ENCODE results near the gene ZBTB17.

ZBTB17 gene

GRCh38 chr1:15953791-15954241, 22.1 kb downstream of the ZBTB17 start:
- no peak for TF ChIP-seq CTCF (IDR thresholded peaks at IDR 0.05; ENCODE audit: low read depth, low read length)
- DNase-seq (ENCODE audit: extremely low read depth, low read depth) = no peak

- no peak for TF ChIP-seq CTCF (IDR thresholded peaks at IDR 0.05; ENCODE audit: low read depth, low read length)
- DNase-seq (ENCODE audit: extremely low read depth, low read depth) = no peak
Measured at GRCh38 chr1:15953294-15953771, 22.6 kb downstream of the ZBTB17 start.

- TF ChIP-seq CTCF (IDR thresholded peaks at IDR 0.05; ENCODE audit: low read depth, low read length) = no peak
- no peak for DNase-seq (ENCODE audit: extremely low read depth, low read depth)
Measured at GRCh38 chr1:15952317-15953258, 23.3 kb downstream of the ZBTB17 start.

- DNase-seq (ENCODE audit: extremely low read depth, low read depth) = no peak
- no peak for TF ChIP-seq CTCF (IDR thresholded peaks at IDR 0.05; ENCODE audit: low read depth, low read length)
Measured at GRCh38 chr1:15951341-15952153, 24.4 kb downstream of the ZBTB17 start.

- no peak for TF ChIP-seq CTCF (IDR thresholded peaks at IDR 0.05; ENCODE audit: low read depth, low read length)
- DNase-seq (ENCODE audit: extremely low read depth, low read depth) = no peak
Measured at GRCh38 chr1:15950763-15951295, 25.1 kb downstream of the ZBTB17 start.

GRCh38 chr1:15950302-15950701, 25.6 kb downstream of the ZBTB17 start:
- DNase-seq (ENCODE audit: extremely low read depth, low read depth) = no peak
- no peak for TF ChIP-seq CTCF (IDR thresholded peaks at IDR 0.05; ENCODE audit: low read depth, low read length)

Data from AG09319 (cell line).